ENCODE measurements around the gene UBA6.
A peak's percentile ranks its signal among the peaks of the same experiment; 100 is the strongest.

Gene UBA6

DNA sequence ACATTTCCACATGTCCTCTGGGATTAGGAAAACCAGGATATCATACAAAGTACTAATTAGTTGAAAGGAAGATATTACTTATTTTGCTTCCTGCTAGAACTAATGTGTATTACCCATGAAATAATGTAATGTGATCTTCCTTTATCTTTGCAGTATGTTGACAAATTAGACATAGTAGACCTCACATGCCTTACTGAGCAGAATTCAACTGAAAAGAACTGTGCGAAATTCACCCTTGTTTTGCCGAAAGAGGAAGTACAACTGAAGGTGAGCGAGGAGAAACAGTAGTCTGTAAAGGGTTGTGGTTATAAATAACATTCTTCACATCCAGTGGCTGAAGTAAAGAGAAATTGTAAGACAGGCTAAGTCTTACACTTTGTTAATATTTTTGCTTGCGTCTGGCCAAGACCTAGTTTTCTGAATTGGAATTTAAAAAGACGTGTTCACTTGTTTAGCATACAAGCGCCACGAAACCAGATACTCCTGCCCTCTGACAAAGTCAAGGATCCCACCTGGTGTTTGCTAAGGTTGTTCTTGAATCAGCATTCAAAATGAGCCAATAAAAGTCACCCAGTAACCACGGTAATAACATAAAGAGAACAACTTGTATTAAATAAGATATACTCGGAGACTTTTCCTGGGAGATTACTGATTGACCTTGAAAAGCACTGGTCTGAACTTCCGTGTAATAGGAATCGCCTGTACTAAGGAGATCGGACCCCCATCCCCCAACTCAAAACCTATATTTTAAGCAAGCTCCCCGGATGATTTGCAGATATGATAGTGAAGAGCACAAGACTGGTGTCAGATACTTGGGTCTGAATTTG is 125.5 kb downstream of the UBA6 start:
- peak; percentile 58 for DNase-seq

GRCh38 chr4:67573193-67573592 is 127.8 kb downstream of the UBA6 start:
- no peak for DNase-seq

DNA sequence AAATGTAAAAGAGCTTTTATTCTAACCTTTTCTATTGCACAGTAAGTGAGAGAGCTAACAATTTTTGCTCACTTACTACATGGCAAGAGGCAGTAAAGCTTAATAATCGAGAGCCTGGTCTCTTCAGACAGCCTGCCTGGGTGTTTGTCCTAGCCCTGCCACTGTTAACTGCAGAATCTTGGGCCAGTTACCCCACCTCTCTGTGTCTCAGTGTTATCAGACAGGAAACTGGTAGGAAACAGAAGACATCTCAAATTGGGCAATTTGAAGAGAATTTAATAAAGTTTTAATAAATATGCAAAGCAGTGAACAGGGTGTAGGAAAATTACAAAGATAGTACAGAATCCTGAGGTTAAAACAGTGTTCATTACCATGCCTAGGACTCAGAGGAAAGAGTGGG is 129.0 kb downstream of the UBA6 start:
- DNase-seq, result no peak

- DNase-seq, result no peak
Observed at GRCh38 chr4:67570537-67570936, 130.4 kb downstream of the UBA6 start.

DNA sequence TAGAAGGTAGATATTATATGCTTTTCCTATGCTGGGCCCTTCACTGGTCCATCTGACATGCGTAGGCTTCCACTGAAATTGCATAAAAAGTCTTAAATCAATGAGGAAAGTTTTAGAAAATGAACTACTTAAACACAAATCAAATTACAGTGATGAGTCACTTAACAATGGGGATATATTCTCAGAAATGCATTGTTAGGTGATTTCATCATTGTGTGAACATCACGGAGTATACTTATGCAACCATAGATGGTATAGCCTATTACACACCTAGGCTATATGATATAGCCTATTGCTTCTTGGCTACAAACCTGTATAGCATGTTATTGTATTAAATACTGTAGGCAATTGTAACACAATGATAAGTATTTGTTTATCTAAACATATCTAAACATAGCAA is 132.1 kb downstream of the UBA6 start:
- no peak for DNase-seq

DNA sequence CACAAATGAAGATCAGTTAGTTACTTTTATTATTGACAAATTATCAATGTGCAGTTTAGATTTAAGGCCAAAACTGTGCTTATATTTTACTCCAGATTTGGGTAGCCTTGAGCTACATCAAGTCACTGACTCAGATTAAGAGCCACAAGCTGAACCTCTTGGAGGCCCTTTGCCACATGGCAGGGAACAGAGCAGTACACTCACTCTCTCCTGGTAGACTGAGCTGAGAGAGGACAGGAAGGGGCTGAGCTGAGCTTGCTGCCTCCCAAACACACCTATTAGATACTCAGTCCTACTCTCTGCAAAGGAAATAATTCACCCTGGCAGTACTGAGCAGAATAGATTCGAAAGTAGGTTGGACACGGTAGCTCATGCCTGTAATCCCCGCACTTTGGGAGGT is 134.6 kb downstream of the UBA6 start:
- DNase-seq, result no peak

DNA sequence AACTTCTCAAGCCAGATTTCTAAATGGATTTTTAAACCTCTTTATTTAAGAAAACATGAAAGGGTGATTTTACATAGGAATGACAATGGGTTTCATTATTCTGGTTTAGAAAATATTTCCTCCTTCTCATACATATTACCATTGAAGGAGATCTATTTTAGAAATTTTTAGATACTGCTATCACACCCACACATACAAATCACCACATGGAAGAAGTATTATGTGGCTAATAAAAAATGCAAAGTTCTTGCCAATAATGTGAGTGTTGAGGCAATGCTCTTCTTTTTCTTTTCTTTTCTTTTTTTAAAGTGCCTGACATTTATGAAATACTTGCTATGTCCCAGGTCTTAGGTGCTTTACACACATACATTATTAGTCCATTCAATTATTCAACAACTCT is 135.7 kb downstream of the UBA6 start:
- no peak for DNase-seq

Measured in NCI-H1436 treated with DMSO at 0.1 percent for 48 hours (cell line).